ENCODE measurements around the gene HNRNPDL.

The HNRNPDL gene

DNA sequence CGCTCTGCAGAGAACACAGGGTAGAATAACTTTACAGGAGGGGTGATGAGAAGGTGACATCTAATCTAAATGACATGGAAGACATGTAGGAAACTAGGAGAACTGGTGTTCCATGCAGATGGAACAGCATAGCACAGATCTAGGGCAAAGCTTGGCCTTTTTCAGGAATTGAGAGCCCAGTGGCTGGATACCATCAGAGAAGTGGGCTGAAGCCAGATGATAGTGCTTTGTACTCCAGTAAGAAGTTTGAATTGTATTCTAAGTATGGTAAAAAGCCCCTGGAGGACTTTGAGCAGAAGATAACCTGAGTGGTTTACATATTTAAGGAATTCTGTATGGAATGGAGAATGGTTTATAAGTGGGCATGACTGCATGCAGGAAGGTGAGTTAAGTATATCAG, 33.0 kb upstream of the HNRNPDL start:
- H3K4me3 ChIP-seq (replicated peaks; ENCODE audit: low read depth, low read length): no peak overlapping the region
- TF ChIP-seq, protein P1, sequence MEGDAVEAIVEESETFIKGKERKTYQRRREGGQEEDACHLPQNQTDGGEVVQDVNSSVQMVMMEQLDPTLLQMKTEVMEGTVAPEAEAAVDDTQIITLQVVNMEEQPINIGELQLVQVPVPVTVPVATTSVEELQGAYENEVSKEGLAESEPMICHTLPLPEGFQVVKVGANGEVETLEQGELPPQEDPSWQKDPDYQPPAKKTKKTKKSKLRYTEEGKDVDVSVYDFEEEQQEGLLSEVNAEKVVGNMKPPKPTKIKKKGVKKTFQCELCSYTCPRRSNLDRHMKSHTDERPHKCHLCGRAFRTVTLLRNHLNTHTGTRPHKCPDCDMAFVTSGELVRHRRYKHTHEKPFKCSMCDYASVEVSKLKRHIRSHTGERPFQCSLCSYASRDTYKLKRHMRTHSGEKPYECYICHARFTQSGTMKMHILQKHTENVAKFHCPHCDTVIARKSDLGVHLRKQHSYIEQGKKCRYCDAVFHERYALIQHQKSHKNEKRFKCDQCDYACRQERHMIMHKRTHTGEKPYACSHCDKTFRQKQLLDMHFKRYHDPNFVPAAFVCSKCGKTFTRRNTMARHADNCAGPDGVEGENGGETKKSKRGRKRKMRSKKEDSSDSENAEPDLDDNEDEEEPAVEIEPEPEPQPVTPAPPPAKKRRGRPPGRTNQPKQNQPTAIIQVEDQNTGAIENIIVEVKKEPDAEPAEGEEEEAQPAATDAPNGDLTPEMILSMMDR (IDR thresholded peaks at IDR 0.05; ENCODE audit: low read depth, low read length, missing control alignments): no peak

DNA sequence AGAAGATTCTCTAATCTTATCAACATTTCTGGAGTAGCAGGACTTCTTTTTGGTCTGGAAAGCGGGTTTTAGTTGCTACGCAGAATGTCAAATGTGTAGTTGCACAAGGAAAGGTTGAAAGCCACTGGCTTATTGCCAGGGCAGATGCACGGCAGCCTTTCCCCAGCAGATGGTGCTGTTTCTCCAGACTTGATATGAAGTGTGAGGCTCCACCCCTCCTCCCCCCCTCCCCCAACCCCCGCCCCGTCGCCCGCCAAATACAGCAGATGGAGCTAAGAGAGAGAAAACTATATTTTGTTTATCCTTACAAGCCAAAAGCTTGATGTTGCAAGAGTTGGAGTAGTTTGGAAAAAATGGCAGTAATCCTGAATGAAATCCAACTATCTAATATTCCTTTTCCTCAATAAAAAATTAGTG, 32.2 kb upstream of the HNRNPDL start:
- DNase-seq (ENCODE audit: extremely low read depth, low read depth): peak; percentile 82
- no peak overlapping the region for H3K4me3 ChIP-seq (replicated peaks; ENCODE audit: low read depth, low read length)
- TF ChIP-seq, protein P1 (IDR thresholded peaks at IDR 0.05; ENCODE audit: low read depth, low read length, missing control alignments): peak; percentile 71

More for the DNA sequence above, 33.0 kb upstream of the HNRNPDL start:
- DNase-seq (ENCODE audit: extremely low read depth, low read depth): no peak

DNA sequence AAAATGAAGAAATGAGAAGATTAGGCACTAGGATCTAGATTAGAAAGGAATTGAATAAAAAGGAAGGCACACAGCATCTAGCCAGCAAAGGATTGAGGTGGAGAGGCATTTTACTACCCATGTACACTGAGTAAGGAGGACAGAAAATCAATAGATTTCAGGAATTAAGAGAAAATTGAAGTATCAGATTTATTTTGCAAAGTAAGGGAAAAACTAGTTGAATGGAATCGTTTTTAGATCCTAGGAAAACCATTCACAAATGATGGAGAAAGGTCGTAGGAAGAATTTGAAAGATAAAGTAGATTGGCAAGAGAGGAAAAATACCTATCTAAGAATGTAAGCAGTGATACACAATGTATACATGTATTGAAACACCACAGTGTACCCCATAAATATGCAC, 31.4 kb upstream of the HNRNPDL start:
- no peak for DNase-seq (ENCODE audit: extremely low read depth, low read depth)
- H3K4me3 ChIP-seq (replicated peaks; ENCODE audit: low read depth, low read length): no peak overlapping the region
- TF ChIP-seq, protein P1 (IDR thresholded peaks at IDR 0.05; ENCODE audit: low read depth, low read length, missing control alignments): no peak

DNA sequence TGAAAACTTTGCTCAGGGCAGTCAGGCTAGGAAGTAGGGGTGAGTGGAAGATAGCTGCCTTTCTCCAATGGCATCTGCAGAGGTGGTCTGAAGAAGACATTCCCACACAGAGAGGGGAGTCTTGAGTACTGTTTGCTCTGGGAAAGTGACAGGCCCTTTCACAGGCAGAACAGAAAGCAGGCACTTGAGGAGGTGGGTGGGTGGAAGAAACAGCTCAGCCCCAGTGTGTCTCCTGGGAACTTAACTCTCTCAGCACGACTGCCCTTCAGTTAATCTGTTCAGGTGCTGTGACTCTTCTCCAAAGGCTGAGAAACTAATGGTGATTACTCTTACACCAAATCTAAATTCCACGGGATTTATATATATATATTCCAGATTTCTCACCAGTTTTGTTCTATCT, 28.5 kb upstream of the HNRNPDL start:
- no peak overlapping the region for H3K4me3 ChIP-seq (replicated peaks; ENCODE audit: low read depth, low read length)
- DNase-seq (ENCODE audit: extremely low read depth, low read depth): no peak
- TF ChIP-seq, protein P1 (IDR thresholded peaks at IDR 0.05; ENCODE audit: low read depth, low read length, missing control alignments): no peak

DNA sequence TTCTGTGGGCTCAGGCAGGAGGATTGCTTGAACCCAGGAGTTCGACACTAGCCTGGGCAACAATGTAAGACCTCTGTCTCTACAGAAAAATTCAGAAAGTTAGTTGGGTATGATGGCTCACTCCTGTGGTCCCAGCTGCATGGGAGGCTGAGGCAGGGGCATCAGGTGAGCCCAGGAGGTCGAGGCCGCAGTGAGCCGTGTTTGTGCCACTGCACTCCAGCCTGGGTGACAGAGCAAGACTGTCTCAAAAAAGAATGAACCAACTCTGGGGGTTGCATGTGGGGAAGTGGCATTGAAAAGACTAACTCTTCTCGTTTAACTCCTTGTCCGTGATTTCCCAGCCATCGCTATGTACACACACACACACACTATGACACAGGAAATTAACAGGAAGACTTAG, 27.0 kb upstream of the HNRNPDL start:
- no peak overlapping the region for H3K4me3 ChIP-seq (replicated peaks; ENCODE audit: low read depth, low read length)
- no peak for DNase-seq (ENCODE audit: extremely low read depth, low read depth)
- TF ChIP-seq, protein P1 (IDR thresholded peaks at IDR 0.05; ENCODE audit: low read depth, low read length, missing control alignments): no peak

DNA sequence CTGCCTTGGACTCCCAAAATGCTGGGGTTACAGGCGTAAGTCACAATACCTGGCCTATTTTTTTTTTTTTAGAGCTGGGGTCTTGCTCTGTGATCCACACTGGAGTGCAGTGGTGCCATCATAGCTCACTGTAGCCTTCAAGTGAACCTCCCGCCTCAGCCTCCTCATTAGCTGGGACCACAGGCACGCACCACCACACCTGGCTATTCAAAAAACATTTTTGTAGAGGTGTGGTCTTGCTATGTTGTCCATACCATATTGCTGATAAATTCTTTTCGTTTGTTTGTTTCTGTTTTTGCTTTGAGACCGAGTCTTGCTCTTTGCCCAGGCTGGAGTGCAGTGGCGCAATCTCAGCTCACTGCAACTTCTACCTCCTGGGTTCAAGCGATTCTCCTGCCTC, 21.8 kb upstream of the HNRNPDL start:
- H3K4me3 ChIP-seq (replicated peaks; ENCODE audit: low read depth, low read length): no peak overlapping the region
- TF ChIP-seq, protein P1 (IDR thresholded peaks at IDR 0.05; ENCODE audit: low read depth, low read length, missing control alignments): no peak
- DNase-seq (ENCODE audit: extremely low read depth, low read depth): no peak
